IMR-90 (cell line): ENCODE results near the gene GPC6. TPM values are rescaled to one million over a fixed set of nuclear protein-coding genes. Genes with fewer than 3 reads are reported as not detected.
A peak's percentile ranks its signal among the peaks of the same experiment; 100 is the strongest.

Experiments used
- ATAC-seq: fragments of 200-7000 bp; cut with Tn5 transposase; 2 replicates; pipeline ENCODE4 v1.9.1; 2020; ENCODE audit warnings: low read depth, mild to moderate bottlenecking, moderate library complexity
- BruUV-seq: library from RNA; stranded (reverse); fragments of 400-500 nt; replicated peaks from 2 replicates; lab custom pipeline; 2021; lab: Mats Ljungman, UMichigan
- CTCF ChIA-PET: fragments of 300-600 bp; formaldehyde crosslinking; extraction: SDS; loops from one replicate; lab custom pipeline; 2021; ENCODE audit warnings: antibody characterized with exemption; lab: Yijun Ruan, JAX
- POLR2A ChIA-PET: fragments of 300-600 bp; sonication (Branson Sonifier 250); formaldehyde crosslinking; loops from one replicate; lab custom pipeline; 2022; ENCODE audit warnings: antibody characterized with exemption; ENCODE audit not compliant: unreplicated experiment; lab: Charles Lee
- DNase-seq: peaks from one replicate; pipeline ENCODE4 v3.0.0; 2013
- H2AFZ ChIP-seq: replicated peaks from 2 replicates; pipeline ENCODE3; 2013; ENCODE audit warnings: low read length, mild to moderate bottlenecking; ENCODE audit not compliant: poor library complexity
- H2AK5ac ChIP-seq: 2 replicates; pipeline ENCODE4 v1.6.1; 2013; ENCODE audit warnings: low read depth, low read length, inconsistent platforms
- H2AK9ac ChIP-seq: replicated peaks from 2 replicates; pipeline ENCODE3; 2013; ENCODE audit warnings: mild to moderate bottlenecking, low read depth, low read length, moderate library complexity; ENCODE audit not compliant: poor library complexity
- H2BK120ac ChIP-seq: 2 replicates; pipeline ENCODE4 v1.6.1; 2013; ENCODE audit warnings: low read depth, low read length, inconsistent platforms
- H2BK15ac ChIP-seq: 3 replicates; pipeline ENCODE4 v1.6.1; 2013; ENCODE audit warnings: low read depth, low read length, inconsistent platforms
- H2BK20ac ChIP-seq: 2 replicates; pipeline ENCODE4 v1.6.1; 2013; ENCODE audit warnings: low read depth, mild to moderate bottlenecking, inconsistent platforms, low read length, moderate library complexity
- H2BK5ac ChIP-seq: 2 replicates; pipeline ENCODE4 v1.6.1; 2013; ENCODE audit warnings: mild to moderate bottlenecking, low read depth, low read length, inconsistent platforms; ENCODE audit not compliant: poor library complexity, severe bottlenecking
- H3K14ac ChIP-seq: replicated peaks from 2 replicates; pipeline ENCODE4 v1.6.1; 2013; ENCODE audit warnings: low read depth, low read length, inconsistent platforms
- H3K18ac ChIP-seq: 2 replicates; pipeline ENCODE4 v1.6.1; 2013; ENCODE audit warnings: low read depth, low read length, control low read depth
- H3K23ac ChIP-seq: 2 replicates; pipeline ENCODE4 v1.6.1; 2013; ENCODE audit warnings: low read depth, low read length, inconsistent platforms
- H3K27ac ChIP-seq: 2 replicates; pipeline ENCODE4 v1.5.1; 2013; ENCODE audit warnings: mild to moderate bottlenecking, control low read depth, low read length; ENCODE audit not compliant: insufficient read depth
- H3K27me3 ChIP-seq: 2 replicates; pipeline ENCODE4 v1.6.1; 2013; ENCODE audit warnings: low read length; ENCODE audit not compliant: control insufficient read depth, insufficient read depth
- H3K36me3 ChIP-seq: 2 replicates; pipeline ENCODE4 v1.6.1; 2013; ENCODE audit warnings: low read length, mixed read lengths; ENCODE audit not compliant: control insufficient read depth, insufficient read depth
- H3K4ac ChIP-seq: 2 replicates; pipeline ENCODE4 v1.6.1; 2013; ENCODE audit warnings: low read depth, low read length, inconsistent platforms
- H3K4me1 ChIP-seq: 2 replicates; pipeline ENCODE4 v1.6.1; 2013; ENCODE audit warnings: low read length, mixed read lengths; ENCODE audit not compliant: control insufficient read depth, insufficient read depth
- H3K4me2 ChIP-seq: 2 replicates; pipeline ENCODE4 v1.6.1; 2013; ENCODE audit warnings: low read depth, mild to moderate bottlenecking, control low read depth, low read length, moderate library complexity
- H3K4me3 ChIP-seq: 2 replicates; pipeline ENCODE4 v1.5.1; 2013; ENCODE audit warnings: low read depth, mild to moderate bottlenecking, control low read depth, low read length, moderate library complexity; ENCODE audit not compliant: insufficient read depth
- H3K56ac ChIP-seq: 2 replicates; pipeline ENCODE4 v1.6.1; 2013; ENCODE audit warnings: low read length, inconsistent platforms; ENCODE audit not compliant: insufficient read depth; ENCODE audit errors: extremely low read depth
- H3K79me1 ChIP-seq, 2 experiments: 2 replicates each; pipeline ENCODE4 v1.6.1; 2013; ENCODE audit warnings: low read length in 2 of 2, inconsistent platforms in 1 of 2, low read depth in 1 of 2
- H3K9ac ChIP-seq: 2 replicates; pipeline ENCODE4 v1.6.1; 2013; ENCODE audit warnings: low read depth, low read length, control low read depth
- H3K9me1 ChIP-seq: 2 replicates; pipeline ENCODE4 v1.6.1; 2013; ENCODE audit warnings: low read length, inconsistent platforms; ENCODE audit not compliant: insufficient read depth
- H3K9me3 ChIP-seq: 2 replicates; pipeline ENCODE4 v1.6.1; 2013; ENCODE audit warnings: low read length; ENCODE audit not compliant: control insufficient read depth, insufficient read depth
- H4K20me1 ChIP-seq: 2 replicates; pipeline ENCODE4 v1.6.1; 2013; ENCODE audit warnings: low read length, inconsistent platforms; ENCODE audit not compliant: insufficient read depth
- H4K5ac ChIP-seq: 2 replicates; pipeline ENCODE4 v1.6.1; 2013; ENCODE audit warnings: mild to moderate bottlenecking, low read depth, low read length, control low read depth
- H4K8ac ChIP-seq, 2 experiments: 2 replicates each; pipeline ENCODE4 v1.6.1; 2013; ENCODE audit warnings: low read depth in 2 of 2, low read length in 2 of 2, control low read depth in 1 of 2, inconsistent platforms in 1 of 2
- H4K91ac ChIP-seq: 2 replicates; pipeline ENCODE4 v1.6.1; 2013; ENCODE audit warnings: low read depth, low read length, inconsistent platforms; ENCODE audit not compliant: insufficient read depth
- FOS ChIP-seq: fragments of 150-350 bp; IDR thresholded peaks from 2 replicates; pipeline ENCODE4 v1.6.1; 2016; ENCODE audit warnings: low read depth, low read length
- MAFK ChIP-seq: IDR thresholded peaks from 2 replicates; pipeline ENCODE4 v1.6.1; 2012; ENCODE audit warnings: low read depth, low read length, improper control_type of control experiment
- RCOR1 ChIP-seq: IDR thresholded peaks from 2 replicates; pipeline ENCODE4 v1.6.1; 2012; ENCODE audit warnings: mild to moderate bottlenecking, low read length, improper control_type of control experiment; ENCODE audit not compliant: insufficient replicate concordance
- WGBS, 2 experiments: methylation state at CpG; one replicate each; pipeline versions ENCODE4 v1.1.5 to v1.1.7; 2013; ENCODE audit warnings: missing lambda C conversion rate in 2 of 2; ENCODE audit not compliant: insufficient read length in 1 of 2; ENCODE audit errors: extremely low coverage in 2 of 2; 5-methylcytosine and 5-hydroxymethylcytosine counted together
- dilution Hi-C: fragments of 300-500 bp; cut with HindIII; formaldehyde crosslinking; loops from one replicate; pipeline ENCODE4 v1.14.3; 2018; ENCODE audit warnings: low sequenced_read_pairs; ENCODE audit not compliant: unreplicated experiment
- in situ Hi-C: fragments of 300-500 bp; cut with MboI; formaldehyde crosslinking; loops from 3 replicates; pipeline ENCODE4 v1.14.3; 2019; ENCODE audit warnings: low sequenced_read_pairs, inconsistent platforms, mixed read lengths
- intact Hi-C: fragments of 100-400 bp; cut with micrococcal nuclease; formaldehyde crosslinking; loops from 2 replicates; pipeline ENCODE4 v1.10.0; 2022
- polyA plus RNA-seq, 3 experiments: library from polyadenylated mRNA; depleted of rRNA; stranded (reverse); fragments of >200 nt; gene quantifications; 2 replicates each; pipeline ENCODE4 v1.2.3, GENCODE V29; 2012; ENCODE audit warnings: low replicate concordance in 1 of 3
- total RNA-seq: library from RNA; depleted of rRNA; stranded (reverse); fragments of >200 nt; gene quantifications from 2 replicates; pipeline ENCODE4 v1.2.3, GENCODE V29; 2012

GPC6 gene
- total and polyA plus RNA-seq, 2 of the 4 experiments (the other 2 are of a cell fraction) = 14.9 to 39.4 TPM

- Histone ChIP-seq H3K9me1 (peaks cover 10% of the 10 kb centered on the region), H2AK9ac (no peak overlapping the region), H2BK20ac (peak overlapping the region; percentile 92), H3K56ac (no peak overlapping the region), H3K27me3 (no peaks in the 10 kb centered on the region), H4K20me1 (no peaks in the 10 kb centered on the region), H3K9ac (no peak overlapping the region), H4K8ac (peak overlapping the region in 1 of 2 experiments; percentile 68; a peak in 2 of 4 replicates), H3K27ac (peak overlapping the region; percentile 70), H2AK5ac (peak overlapping the region; percentile 76; the same call in 1 of the 2 replicates), H3K36me3 (no peaks in the 10 kb centered on the region), H3K4me3 (no peak overlapping the region), H3K4me1 (peaks cover 6% of the 10 kb centered on the region), H4K91ac (peak overlapping the region; percentile 36; the same call in 1 of the 2 replicates), H3K79me1 (peaks cover 0 to 5% of the 10 kb centered on the region in 2 experiments; a peak in 1 of 4 replicates), H3K23ac (0 out of 2 replicates have a peak overlapping the region, but pooled peaks have one; percentile 37), H3K4ac (peak overlapping the region; percentile 73), H2BK120ac (peak overlapping the region; percentile 79), H3K18ac (peak overlapping the region; percentile 78), H4K5ac (peak overlapping the region; percentile 33), H2AFZ (peak overlapping the region; percentile 58), H3K4me2 (0 out of 2 replicates have a peak overlapping the region, but pooled peaks have one; percentile 9), H3K9me3 (no peaks in the 10 kb centered on the region), H3K14ac (peak overlapping the region; percentile 66; the same call in 1 of the 2 replicates), H2BK5ac (peak overlapping the region; percentile 28), H2BK15ac (peak overlapping the region; percentile 59; the same call in 1 of the 3 replicates)
- ATAC-seq (peak; percentile 97), DNase-seq (peak; percentile 75)
- intact Hi-C loops (no loop called here), in situ Hi-C loops (no loop called here), dilution Hi-C loops (no loop called here)
- BruUV-seq = no TSS peak
- TF ChIP-seq MAFK (peak; percentile 98), RCOR1 (no peak), FOS (peak; percentile 29; the same call in 1 of the 2 replicates)
- CTCF ChIA-PET = no interaction called here
- no CpG with 5 or more reads among the region's 1 CpG for WGBS, 2 experiments
- POLR2A ChIA-PET = no interaction called here
Observed at GRCh38 chr13:93915269-93915809, 688.7 kb downstream of the GPC6 start.
